ENCODE results near the gene PTPMT1.

PTPMT1 gene

DNA sequence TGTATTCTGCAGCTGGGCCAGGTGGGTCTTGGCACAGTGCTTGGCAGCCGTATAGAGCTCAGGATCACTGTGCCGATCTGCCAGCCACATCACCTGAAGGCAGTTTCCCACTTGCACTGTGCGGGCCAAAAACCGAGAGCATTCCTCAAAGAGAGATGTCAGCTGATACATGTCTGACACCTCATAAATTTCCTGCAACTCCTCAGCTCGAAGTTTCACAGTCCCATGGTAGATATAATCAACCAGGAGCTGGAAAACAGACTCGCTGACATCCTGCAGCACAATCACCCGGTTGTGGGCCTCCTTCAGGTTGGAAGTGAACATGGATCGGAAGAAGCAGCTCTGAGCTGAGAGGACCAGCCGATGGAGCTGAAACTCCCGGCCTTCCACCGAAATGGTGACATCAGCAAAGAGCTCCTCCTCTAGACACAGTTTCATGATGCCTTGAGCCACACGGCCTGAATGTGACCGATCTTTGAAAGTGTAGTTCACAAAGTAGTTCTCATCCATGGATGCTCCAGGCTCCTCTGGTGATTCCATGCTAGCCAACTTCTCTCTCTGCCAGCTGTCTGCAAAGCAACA lies 12.2 kb downstream of the PTPMT1 start:
- no peak for TF ChIP-seq ZFX (IDR thresholded peaks at IDR 0.05; ENCODE audit: borderline replicate concordance)
- TF ChIP-seq, protein P1, sequence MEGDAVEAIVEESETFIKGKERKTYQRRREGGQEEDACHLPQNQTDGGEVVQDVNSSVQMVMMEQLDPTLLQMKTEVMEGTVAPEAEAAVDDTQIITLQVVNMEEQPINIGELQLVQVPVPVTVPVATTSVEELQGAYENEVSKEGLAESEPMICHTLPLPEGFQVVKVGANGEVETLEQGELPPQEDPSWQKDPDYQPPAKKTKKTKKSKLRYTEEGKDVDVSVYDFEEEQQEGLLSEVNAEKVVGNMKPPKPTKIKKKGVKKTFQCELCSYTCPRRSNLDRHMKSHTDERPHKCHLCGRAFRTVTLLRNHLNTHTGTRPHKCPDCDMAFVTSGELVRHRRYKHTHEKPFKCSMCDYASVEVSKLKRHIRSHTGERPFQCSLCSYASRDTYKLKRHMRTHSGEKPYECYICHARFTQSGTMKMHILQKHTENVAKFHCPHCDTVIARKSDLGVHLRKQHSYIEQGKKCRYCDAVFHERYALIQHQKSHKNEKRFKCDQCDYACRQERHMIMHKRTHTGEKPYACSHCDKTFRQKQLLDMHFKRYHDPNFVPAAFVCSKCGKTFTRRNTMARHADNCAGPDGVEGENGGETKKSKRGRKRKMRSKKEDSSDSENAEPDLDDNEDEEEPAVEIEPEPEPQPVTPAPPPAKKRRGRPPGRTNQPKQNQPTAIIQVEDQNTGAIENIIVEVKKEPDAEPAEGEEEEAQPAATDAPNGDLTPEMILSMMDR (IDR thresholded peaks at IDR 0.05), result no peak
- peak overlapping the region; percentile 86 for H3K27ac ChIP-seq

DNA sequence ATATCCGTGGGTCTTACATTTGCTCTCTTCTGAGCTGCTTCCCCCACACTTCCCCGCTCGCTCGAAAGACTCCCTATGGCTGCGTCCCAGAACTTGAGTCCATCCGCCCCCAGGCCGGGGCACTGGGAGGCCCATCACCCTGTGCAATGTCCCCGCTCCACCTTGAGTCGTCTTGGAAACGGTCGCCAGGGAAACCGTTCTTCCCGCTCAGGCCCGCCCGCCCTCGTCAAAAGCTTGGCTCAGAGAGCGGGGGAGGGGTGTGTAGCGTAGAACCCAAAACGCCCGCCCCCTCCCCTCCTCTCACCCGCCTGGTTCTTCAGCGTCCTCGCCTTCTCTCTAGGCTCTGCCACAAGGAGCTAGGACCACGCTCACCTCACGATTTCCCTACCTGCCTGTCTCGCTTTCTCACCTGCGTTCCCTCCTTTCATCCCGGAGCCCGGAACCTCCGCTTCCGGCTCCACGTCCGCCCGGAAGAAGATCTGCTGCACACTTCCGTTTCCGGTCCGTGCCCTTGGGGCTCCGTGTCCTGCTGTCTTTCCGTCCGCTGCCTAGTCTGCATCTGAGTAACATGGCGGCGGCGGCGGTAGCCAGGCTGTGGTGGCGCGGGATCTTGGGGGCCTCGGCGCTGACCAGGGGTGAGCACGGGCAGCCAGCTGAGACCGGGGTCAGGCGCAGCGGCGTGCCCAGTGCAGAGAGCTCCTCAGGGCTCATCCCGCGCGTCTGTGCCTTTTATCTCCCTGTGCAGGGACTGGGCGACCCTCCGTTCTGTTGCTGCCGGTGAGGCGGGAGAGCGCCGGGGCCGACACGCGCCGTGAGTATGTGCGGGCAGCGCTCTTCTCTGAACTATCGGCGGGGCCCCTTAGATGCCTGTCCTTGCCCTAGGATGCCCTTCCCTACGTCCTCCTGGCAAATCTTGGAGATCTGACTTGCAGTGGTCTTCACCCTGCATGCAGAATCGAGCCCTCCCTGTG lies 13.4 kb downstream of the PTPMT1 start, which contains the start of the genes KBTBD4 and NDUFS3:
TSS of gene KBTBD4 (minus strand) at position 447 of the 971 bp plus-strand sequence. CDS start at position 428, 19 bp downstream.
TSS of gene NDUFS3 (plus strand) at position 551 of the 971 bp plus-strand sequence. CDS start at position 569, 18 bp downstream.
- peak within 1 kb of the TSS; percentile 86 for H3K27ac ChIP-seq
- no peak for TF ChIP-seq ZFX (IDR thresholded peaks at IDR 0.05; ENCODE audit: borderline replicate concordance)
- TF ChIP-seq, protein P1 (IDR thresholded peaks at IDR 0.05), result no peak

DNA sequence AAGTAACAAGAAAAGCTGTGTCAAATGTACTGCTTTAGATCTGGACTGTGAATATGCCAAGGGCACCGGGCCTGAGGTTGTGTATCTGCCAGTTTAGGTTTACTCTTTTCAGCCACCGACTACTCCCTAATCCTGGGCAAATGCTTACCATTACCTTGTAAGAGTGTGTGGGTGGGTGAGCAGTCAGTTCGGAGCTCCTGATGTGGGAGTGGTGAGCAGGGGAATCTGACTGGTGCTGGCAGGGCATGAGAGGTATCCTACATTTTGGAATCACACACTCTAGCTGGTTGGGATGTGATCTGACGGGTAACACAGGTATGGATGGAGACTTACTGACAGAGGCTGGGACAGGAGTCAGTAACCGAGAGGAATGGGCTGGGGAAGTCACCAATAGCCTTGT lies 18.4 kb downstream of the PTPMT1 start:
- H3K27ac ChIP-seq, result no peak overlapping the region
- TF ChIP-seq, protein P1 (IDR thresholded peaks at IDR 0.05), result no peak
- TF ChIP-seq ZFX (IDR thresholded peaks at IDR 0.05; ENCODE audit: borderline replicate concordance), result no peak

DNA sequence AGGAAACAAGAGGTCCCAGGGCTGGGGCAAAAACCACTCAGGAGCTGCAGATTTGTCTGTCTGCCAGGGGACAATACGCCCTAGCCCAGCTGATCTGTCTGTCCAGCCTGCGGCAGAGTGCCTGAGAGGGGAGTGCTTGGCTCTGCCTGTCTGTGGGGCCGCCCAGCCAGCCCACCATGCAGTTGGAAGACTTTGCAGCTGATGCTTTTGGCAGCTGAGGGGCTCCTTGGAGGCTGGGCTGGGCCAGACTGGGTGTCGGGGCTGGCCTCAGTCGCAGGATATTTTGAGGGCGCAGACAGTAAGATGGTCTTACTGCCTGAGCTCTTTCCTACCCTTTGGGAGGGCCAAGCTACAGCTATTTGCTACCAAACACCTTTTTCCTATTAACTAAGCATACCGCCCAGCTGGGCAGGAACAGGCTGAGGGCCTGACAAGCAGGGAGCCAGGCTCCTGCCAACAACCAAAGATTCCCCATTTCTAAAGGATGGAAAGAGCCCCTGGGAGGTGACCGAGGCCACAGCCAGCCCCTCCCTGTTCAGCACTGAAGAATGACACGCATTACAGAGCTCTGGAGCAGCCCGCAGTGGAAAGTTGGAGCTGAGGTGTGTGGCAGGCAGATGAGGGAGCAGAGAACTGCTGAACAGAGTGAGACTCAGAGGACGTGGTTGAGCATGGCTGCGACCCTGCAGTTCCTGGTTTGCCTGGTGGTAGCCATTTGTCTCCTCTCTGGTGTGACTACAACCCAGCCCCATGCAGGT lies 20.9 kb downstream of the PTPMT1 start, which contains the start of gene FAM180B:
TSS of gene FAM180B (plus strand) at position 581 of the 758 bp plus-strand sequence. CDS start at position 672, 91 bp downstream.
- TF ChIP-seq, protein P1 (IDR thresholded peaks at IDR 0.05), result no peak
- TF ChIP-seq ZFX (IDR thresholded peaks at IDR 0.05; ENCODE audit: borderline replicate concordance), result no peak
- no peak within 1 kb of the TSS for H3K27ac ChIP-seq

DNA sequence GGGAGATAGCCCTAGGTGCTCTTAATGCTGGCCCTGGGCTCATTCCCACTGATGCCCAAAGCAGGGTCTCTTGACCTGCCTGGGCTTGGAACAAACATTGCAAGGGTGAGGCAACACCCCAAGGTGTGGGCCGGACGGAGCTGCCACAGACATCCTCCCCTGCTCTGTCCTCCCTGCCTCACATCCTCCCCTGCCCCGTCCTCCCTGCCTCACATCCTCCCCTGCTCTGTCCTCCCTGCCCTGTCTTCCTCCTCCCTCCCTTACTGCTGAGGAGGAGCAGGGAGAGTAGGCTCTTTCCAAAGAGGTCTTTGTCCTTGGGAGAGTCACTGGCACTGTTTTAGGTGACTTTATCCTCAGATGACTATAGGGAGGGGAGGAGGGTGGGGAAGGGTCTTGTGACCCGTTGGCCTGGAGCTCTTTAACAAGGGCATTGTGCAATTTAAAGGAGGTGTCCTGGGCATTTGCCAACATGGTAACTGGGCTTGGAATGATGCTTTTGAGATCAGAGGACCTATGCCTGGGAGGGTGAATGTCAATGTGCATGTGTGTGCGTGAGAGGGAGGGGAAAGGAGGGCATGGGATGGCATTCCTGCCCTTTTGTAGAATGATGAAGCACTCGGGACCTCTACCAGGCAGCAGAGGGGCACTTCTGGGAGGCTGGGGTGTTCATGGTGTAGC lies 21.8 kb downstream of the PTPMT1 start:
- no peak overlapping the region for H3K27ac ChIP-seq
- TF ChIP-seq ZFX (IDR thresholded peaks at IDR 0.05; ENCODE audit: borderline replicate concordance), result no peak
- TF ChIP-seq, protein P1 (IDR thresholded peaks at IDR 0.05), result no peak

DNA sequence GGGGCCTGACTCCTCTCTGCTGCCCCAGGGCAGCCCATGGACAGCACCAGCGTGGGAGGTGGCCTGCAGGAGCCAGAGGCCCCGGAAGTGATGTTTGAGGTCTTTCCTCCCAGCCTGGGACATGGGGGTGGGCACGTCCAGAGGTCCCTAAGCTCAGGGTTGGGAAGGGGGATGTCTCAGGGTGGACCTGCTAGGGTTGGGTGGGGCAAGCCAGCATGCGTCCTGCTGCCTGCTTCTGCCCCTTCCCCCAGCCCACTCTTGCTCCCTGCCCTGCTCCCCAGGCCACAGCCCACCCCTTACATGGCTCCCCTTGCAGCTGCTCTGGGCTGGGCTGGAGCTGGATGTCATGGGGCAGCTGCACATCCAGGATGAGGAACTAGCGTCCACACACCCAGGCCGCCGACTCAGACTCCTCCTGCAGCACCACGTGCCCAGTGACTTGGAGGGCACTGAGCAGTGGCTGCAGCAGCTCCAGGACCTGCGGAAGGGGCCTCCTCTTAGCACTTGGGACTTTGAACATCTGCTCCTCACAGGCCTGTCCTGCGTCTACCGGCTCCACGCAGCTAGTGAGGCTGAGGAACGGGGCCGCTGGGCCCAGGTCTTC lies 22.4 kb downstream of the PTPMT1 start:
- H3K27ac ChIP-seq, result no peak overlapping the region

More for the DNA sequence above, 22.4 kb downstream of the PTPMT1 start:
- TF ChIP-seq, protein P1 (IDR thresholded peaks at IDR 0.05), result no peak
- TF ChIP-seq ZFX (IDR thresholded peaks at IDR 0.05; ENCODE audit: borderline replicate concordance), result no peak

All from 22Rv1 (cell line).